ENCODE data around the gene CAPN11. TPM values are rescaled to one million over a fixed set of nuclear protein-coding genes. Genes with fewer than 3 reads are reported as not detected.

Gene CAPN11
- polyA plus RNA-seq, 1 donor from 2014 or later, result not detected

GRCh38 chr6:44148306-44148705, 10.3 kb upstream of the CAPN11 start:
- H3K36me3 ChIP-seq (ENCODE audit: insufficient read depth, low read length), result no peaks in the 10 kb centered on the region
- no peaks in the 10 kb centered on the region for H3F3A ChIP-seq (ENCODE audit: insufficient read depth, low read length, poor library complexity, severe bottlenecking)
- no peak for TF ChIP-seq POLR2AphosphoS5 (IDR thresholded peaks at IDR 0.05)
- no peak for TF ChIP-seq MXI1 (conservative IDR thresholded peaks at IDR 0.05; ENCODE audit: poor library complexity, severe bottlenecking)
- TF ChIP-seq EP300 (conservative IDR thresholded peaks at IDR 0.05; ENCODE audit: poor library complexity, severe bottlenecking), result no peak
- TF ChIP-seq SMC3 (conservative IDR thresholded peaks at IDR 0.05; ENCODE audit: poor library complexity), result no peak
- TF ChIP-seq, protein P1, sequence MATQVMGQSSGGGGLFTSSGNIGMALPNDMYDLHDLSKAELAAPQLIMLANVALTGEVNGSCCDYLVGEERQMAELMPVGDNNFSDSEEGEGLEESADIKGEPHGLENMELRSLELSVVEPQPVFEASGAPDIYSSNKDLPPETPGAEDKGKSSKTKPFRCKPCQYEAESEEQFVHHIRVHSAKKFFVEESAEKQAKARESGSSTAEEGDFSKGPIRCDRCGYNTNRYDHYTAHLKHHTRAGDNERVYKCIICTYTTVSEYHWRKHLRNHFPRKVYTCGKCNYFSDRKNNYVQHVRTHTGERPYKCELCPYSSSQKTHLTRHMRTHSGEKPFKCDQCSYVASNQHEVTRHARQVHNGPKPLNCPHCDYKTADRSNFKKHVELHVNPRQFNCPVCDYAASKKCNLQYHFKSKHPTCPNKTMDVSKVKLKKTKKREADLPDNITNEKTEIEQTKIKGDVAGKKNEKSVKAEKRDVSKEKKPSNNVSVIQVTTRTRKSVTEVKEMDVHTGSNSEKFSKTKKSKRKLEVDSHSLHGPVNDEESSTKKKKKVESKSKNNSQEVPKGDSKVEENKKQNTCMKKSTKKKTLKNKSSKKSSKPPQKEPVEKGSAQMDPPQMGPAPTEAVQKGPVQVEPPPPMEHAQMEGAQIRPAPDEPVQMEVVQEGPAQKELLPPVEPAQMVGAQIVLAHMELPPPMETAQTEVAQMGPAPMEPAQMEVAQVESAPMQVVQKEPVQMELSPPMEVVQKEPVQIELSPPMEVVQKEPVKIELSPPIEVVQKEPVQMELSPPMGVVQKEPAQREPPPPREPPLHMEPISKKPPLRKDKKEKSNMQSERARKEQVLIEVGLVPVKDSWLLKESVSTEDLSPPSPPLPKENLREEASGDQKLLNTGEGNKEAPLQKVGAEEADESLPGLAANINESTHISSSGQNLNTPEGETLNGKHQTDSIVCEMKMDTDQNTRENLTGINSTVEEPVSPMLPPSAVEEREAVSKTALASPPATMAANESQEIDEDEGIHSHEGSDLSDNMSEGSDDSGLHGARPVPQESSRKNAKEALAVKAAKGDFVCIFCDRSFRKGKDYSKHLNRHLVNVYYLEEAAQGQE (IDR thresholded peaks at IDR 0.05; ENCODE audit: borderline replicate concordance), result no peak
- no peak for TF ChIP-seq EZH2 (IDR thresholded peaks at IDR 0.05; ENCODE audit: borderline replicate concordance, insufficient read depth, low read length, poor library complexity, severe bottlenecking)
- TF ChIP-seq CTCF (IDR thresholded peaks at IDR 0.05; ENCODE audit: poor library complexity, severe bottlenecking), result no peak
- no peak for TF ChIP-seq TAF1 (IDR thresholded peaks at IDR 0.05; ENCODE audit: low read depth)
- TF ChIP-seq RAD21 (conservative IDR thresholded peaks at IDR 0.05), result no peak
- no peak overlapping the region for H3K9ac ChIP-seq (ENCODE audit: low read length)
- H3K9me3 ChIP-seq (ENCODE audit: low read length), result no peaks in the 10 kb centered on the region
- H3K27ac ChIP-seq (ENCODE audit: low read length), result no peak overlapping the region
- H3K27me3 ChIP-seq (ENCODE audit: insufficient read depth, low read depth, low read length), result no peaks in the 10 kb centered on the region
- H4K20me1 ChIP-seq (ENCODE audit: insufficient read depth), result no peaks in the 10 kb centered on the region
- no peak overlapping the region for H3K4me2 ChIP-seq (ENCODE audit: low read length)
- no peaks in the 10 kb centered on the region for H3K79me2 ChIP-seq (replicated peaks; ENCODE audit: insufficient read depth, low read length)
- H3K9me2 ChIP-seq (ENCODE audit: insufficient read depth, low read length), result no peaks in the 10 kb centered on the region
- no peak overlapping the region for H3K4me3 ChIP-seq (ENCODE audit: low read length)
- H2AFZ ChIP-seq (ENCODE audit: low read depth, low read length), result no peak overlapping the region

DNA sequence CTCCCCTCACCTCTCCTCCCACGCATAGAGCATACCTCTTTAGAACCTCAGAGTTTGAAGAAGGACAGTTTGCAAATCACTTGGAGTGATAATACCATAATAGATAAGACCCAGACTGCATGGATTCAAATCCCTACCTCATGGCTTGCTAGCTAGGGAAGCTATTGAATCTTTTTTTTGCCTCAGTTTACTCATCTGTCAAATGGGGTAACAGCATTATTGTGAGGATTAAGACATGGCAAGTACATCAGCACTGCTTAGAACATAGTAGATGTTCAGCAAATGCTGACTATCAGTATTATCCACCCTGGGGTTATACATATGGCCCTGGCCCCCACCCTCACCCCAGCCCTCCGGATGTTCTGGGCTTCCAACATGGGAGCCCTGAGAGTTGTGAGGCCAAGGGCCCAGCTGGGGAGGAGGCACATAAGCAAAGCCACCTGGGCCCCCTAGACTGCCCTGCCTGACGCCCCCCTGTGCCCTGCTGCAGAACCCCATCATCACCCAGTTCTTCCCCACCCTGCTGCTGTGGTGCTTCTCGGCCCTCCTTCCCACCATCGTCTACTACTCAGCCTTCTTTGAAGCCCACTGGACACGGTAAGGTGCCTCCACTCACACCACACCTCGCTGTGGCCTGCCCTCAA, 9.1 kb upstream of the CAPN11 start:
- no peaks in the 10 kb centered on the region for H3K36me3 ChIP-seq (ENCODE audit: insufficient read depth, low read length)
- H3K9me3 ChIP-seq (ENCODE audit: low read length), result no peaks in the 10 kb centered on the region
- no peak overlapping the region for H3K27ac ChIP-seq (ENCODE audit: low read length)
- H4K20me1 ChIP-seq (ENCODE audit: insufficient read depth), result no peaks in the 10 kb centered on the region
- H3K9ac ChIP-seq (ENCODE audit: low read length), result no peak overlapping the region
- H2AFZ ChIP-seq (ENCODE audit: low read depth, low read length), result no peak overlapping the region
- TF ChIP-seq EZH2 (IDR thresholded peaks at IDR 0.05; ENCODE audit: borderline replicate concordance, insufficient read depth, low read length, poor library complexity, severe bottlenecking), result no peak
- no peak for TF ChIP-seq TAF1 (IDR thresholded peaks at IDR 0.05; ENCODE audit: low read depth)
- TF ChIP-seq EP300 (conservative IDR thresholded peaks at IDR 0.05; ENCODE audit: poor library complexity, severe bottlenecking), result no peak
- no peak for TF ChIP-seq SMC3 (conservative IDR thresholded peaks at IDR 0.05; ENCODE audit: poor library complexity)
- no peak for TF ChIP-seq CTCF (IDR thresholded peaks at IDR 0.05; ENCODE audit: poor library complexity, severe bottlenecking)
- TF ChIP-seq, protein P1 (IDR thresholded peaks at IDR 0.05; ENCODE audit: borderline replicate concordance), result no peak
- no peak for TF ChIP-seq MXI1 (conservative IDR thresholded peaks at IDR 0.05; ENCODE audit: poor library complexity, severe bottlenecking)
- H3K9me2 ChIP-seq (ENCODE audit: insufficient read depth, low read length), result no peaks in the 10 kb centered on the region
- H3K4me3 ChIP-seq (ENCODE audit: low read length), result no peak overlapping the region
- H3F3A ChIP-seq (ENCODE audit: insufficient read depth, low read length, poor library complexity, severe bottlenecking), result no peaks in the 10 kb centered on the region
- no peaks in the 10 kb centered on the region for H3K27me3 ChIP-seq (ENCODE audit: insufficient read depth, low read depth, low read length)
- H3K4me2 ChIP-seq (ENCODE audit: low read length), result no peak overlapping the region
- H3K79me2 ChIP-seq (replicated peaks; ENCODE audit: insufficient read depth, low read length), result no peaks in the 10 kb centered on the region

Measured in neural cell (in vitro differentiated cells).